Mucosa of stomach (tissue), 1 donor: ENCODE data around the gene RBM20.

Source experiments
- H3K27me3 ChIP-seq: one replicate; pipeline ENCODE4 v1.7.0; 2013; ENCODE audit warnings: mild to moderate bottlenecking, low read length; ENCODE audit not compliant: control insufficient read depth, insufficient read depth
- H3K36me3 ChIP-seq: one replicate; pipeline ENCODE4 v1.7.0; 2013; ENCODE audit warnings: low read length; ENCODE audit not compliant: control insufficient read depth, insufficient read depth
- H3K4me1 ChIP-seq: one replicate; pipeline ENCODE4 v1.7.0; 2013; ENCODE audit warnings: mild to moderate bottlenecking, low read length; ENCODE audit not compliant: control insufficient read depth, insufficient read depth
- H3K4me3 ChIP-seq: one replicate; pipeline ENCODE4 v1.7.0; 2013; ENCODE audit warnings: low read length
- H3K9ac ChIP-seq: one replicate; pipeline ENCODE4 v1.7.0; 2013; ENCODE audit warnings: mild to moderate bottlenecking, low read length, moderate library complexity
- H3K9me3 ChIP-seq: one replicate; pipeline ENCODE4 v1.7.0; 2013; ENCODE audit warnings: mild to moderate bottlenecking, low read length, moderate library complexity; ENCODE audit not compliant: control insufficient read depth
- donor health status: Pancreatic carcinoma.

Gene RBM20

DNA sequence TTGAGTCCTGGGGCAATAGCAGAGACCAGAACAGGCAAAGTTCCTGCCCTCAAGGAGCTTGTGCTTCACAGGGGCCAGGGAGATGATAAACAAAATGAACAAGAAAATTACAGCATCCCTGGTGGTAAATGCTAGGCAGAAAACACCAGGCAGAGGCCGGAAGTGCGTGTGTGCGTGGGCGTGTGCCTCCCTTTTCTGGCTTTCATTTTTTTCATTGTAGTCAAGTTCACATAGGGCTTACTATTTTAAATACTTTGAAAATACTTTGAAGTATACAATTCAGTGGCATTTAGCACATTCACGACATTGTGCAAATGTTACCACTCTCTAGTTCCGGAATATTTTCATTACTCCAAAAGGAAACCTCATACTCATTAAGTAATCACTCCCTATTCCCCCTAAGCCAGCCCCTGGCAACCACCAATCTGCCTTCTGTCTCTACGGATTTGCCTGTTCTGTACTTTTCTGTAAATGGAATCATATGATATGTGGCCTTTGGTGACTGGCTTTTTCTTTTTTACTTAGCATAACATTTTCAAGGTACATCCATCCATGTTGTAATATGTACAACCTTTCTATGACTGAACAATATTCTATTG lies 139.5 kb downstream of the RBM20 start:
- H3K9ac ChIP-seq = no peak overlapping the region
- no peaks in the 10 kb centered on the region for H3K4me1 ChIP-seq
- no peaks in the 10 kb centered on the region for H3K9me3 ChIP-seq
- H3K4me3 ChIP-seq = no peak overlapping the region
- no peaks in the 10 kb centered on the region for H3K36me3 ChIP-seq
- no peaks in the 10 kb centered on the region for H3K27me3 ChIP-seq

- H3K4me3 ChIP-seq = no peak overlapping the region
- no peaks in the 10 kb centered on the region for H3K9me3 ChIP-seq
- H3K9ac ChIP-seq = no peak overlapping the region
- H3K27me3 ChIP-seq = no peaks in the 10 kb centered on the region
- no peaks in the 10 kb centered on the region for H3K36me3 ChIP-seq
- H3K4me1 ChIP-seq = peaks cover 3% of the 10 kb centered on the region
Measured at GRCh38 chr10:110784198-110784597, 140.1 kb downstream of the RBM20 start.

DNA sequence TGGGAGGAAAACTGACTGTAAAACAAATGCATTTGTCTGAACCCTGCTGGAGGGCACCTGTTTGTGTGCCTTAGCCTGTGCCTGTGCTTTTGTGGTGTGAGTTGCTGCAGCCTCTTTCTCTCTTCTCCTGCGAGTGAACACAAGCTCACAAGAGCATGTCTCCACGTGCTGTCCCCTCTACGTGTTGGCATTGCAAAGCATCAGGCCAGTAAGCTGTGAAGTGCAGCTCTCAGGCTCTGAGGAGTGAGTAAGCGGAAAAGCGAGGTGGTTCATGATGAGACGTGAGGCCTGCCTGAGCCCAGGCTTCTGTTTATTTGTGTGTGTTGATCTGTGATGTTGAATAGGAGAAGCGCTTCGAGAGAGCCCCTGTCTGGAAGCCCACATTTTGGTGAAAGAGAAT lies 142.0 kb downstream of the RBM20 start:
- Histone ChIP-seq H3K36me3 (no peaks in the 10 kb centered on the region), H3K27me3 (no peaks in the 10 kb centered on the region), H3K9me3 (no peaks in the 10 kb centered on the region), H3K4me3 (no peak overlapping the region), H3K4me1 (peaks cover 15% of the 10 kb centered on the region), H3K9ac (no peak overlapping the region)

GRCh38 chr10:110788620-110789385 lies 144.7 kb downstream of the RBM20 start:
- Histone ChIP-seq H3K36me3 (no peaks in the 10 kb centered on the region), H3K4me3 (no peak overlapping the region), H3K4me1 (peaks cover 20% of the 10 kb centered on the region), H3K9me3 (no peaks in the 10 kb centered on the region), H3K27me3 (no peaks in the 10 kb centered on the region), H3K9ac (no peak overlapping the region)

GRCh38 chr10:110789604-110790433 lies 145.7 kb downstream of the RBM20 start:
- no peaks in the 10 kb centered on the region for H3K9me3 ChIP-seq
- no peak overlapping the region for H3K4me3 ChIP-seq
- H3K9ac ChIP-seq = no peak overlapping the region
- H3K36me3 ChIP-seq = no peaks in the 10 kb centered on the region
- peaks cover 20% of the 10 kb centered on the region for H3K4me1 ChIP-seq
- H3K27me3 ChIP-seq = no peaks in the 10 kb centered on the region

DNA sequence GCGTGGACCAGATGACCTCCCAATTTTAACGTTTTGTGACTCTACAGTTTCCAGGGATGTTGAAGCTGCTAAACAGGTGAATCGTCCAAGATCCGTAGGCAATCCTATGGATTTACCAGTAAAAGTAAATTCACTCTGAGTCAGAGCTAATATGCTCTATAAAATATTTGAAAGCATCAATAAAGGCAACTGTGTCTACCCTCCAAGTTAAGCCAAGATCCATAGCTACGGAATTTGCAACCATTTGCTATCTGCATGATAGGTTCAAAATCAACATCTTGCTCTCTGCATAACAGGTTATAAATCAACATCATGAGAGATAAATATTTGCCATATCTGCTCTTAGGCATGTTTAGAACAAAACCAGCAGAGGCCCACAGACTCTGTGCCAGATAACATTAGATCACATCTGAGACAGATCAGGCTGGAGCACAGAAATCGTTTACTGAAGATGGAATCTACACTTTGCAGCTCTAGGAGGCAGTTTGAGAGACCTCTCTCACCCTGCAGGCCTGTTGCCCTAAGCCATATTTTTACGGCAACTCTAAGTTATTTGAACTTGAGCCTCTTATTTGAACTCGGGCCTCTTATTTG lies 146.9 kb downstream of the RBM20 start:
- peaks cover 20% of the 10 kb centered on the region for H3K4me1 ChIP-seq
- H3K9me3 ChIP-seq = no peaks in the 10 kb centered on the region
- no peak overlapping the region for H3K9ac ChIP-seq
- no peaks in the 10 kb centered on the region for H3K36me3 ChIP-seq
- H3K4me3 ChIP-seq = no peak overlapping the region
- no peaks in the 10 kb centered on the region for H3K27me3 ChIP-seq

- Histone ChIP-seq H3K9me3 (no peaks in the 10 kb centered on the region), H3K4me3 (no peak overlapping the region), H3K4me1 (peaks cover 20% of the 10 kb centered on the region), H3K27me3 (no peaks in the 10 kb centered on the region), H3K9ac (no peak overlapping the region), H3K36me3 (no peaks in the 10 kb centered on the region)
Measured at GRCh38 chr10:110791541-110792073, 147.5 kb downstream of the RBM20 start.

GRCh38 chr10:110792476-110793125 lies 148.5 kb downstream of the RBM20 start:
- no peak overlapping the region for H3K9ac ChIP-seq
- no peak overlapping the region for H3K4me3 ChIP-seq

GRCh38 chr10:110793128-110793812 lies 149.1 kb downstream of the RBM20 start:
- H3K4me1 ChIP-seq = peaks cover 20% of the 10 kb centered on the region
- H3K9ac ChIP-seq = no peak overlapping the region
- H3K4me3 ChIP-seq = no peak overlapping the region
- no peaks in the 10 kb centered on the region for H3K9me3 ChIP-seq
- no peaks in the 10 kb centered on the region for H3K27me3 ChIP-seq
- no peaks in the 10 kb centered on the region for H3K36me3 ChIP-seq

More at GRCh38 chr10:110792476-110793125, 148.5 kb downstream of the RBM20 start:
- H3K4me1 ChIP-seq = peaks cover 20% of the 10 kb centered on the region
- H3K36me3 ChIP-seq = no peaks in the 10 kb centered on the region
- H3K9me3 ChIP-seq = no peaks in the 10 kb centered on the region
- no peaks in the 10 kb centered on the region for H3K27me3 ChIP-seq

GRCh38 chr10:110793886-110794285 lies 149.8 kb downstream of the RBM20 start:
- H3K36me3 ChIP-seq = no peaks in the 10 kb centered on the region
- H3K27me3 ChIP-seq = no peaks in the 10 kb centered on the region
- H3K4me3 ChIP-seq = no peak overlapping the region
- peaks cover 18% of the 10 kb centered on the region for H3K4me1 ChIP-seq
- no peaks in the 10 kb centered on the region for H3K9me3 ChIP-seq
- no peak overlapping the region for H3K9ac ChIP-seq

DNA sequence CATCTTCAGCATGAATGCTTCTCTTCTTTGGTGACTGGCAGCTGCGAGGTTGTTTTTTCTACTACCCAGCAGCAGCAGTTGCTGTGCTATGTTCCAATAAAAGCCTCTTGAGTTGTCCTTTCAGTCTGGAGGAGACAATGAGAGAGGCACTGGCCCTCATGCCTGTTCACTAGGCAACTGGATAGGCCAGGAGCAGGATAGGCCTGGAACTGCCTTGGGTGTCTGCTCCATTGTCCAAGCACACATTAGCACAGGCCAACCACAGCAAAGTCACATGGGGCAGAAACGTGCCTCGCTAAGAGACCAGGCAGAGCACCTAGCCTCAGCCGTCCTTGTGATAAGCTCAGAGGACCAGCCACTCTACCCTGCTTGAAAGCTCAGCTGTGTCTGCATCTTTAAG lies 150.7 kb downstream of the RBM20 start:
- no peak overlapping the region for H3K4me3 ChIP-seq

More for the DNA sequence above, 150.7 kb downstream of the RBM20 start:
- H3K4me1 ChIP-seq = peaks cover 14% of the 10 kb centered on the region
- no peaks in the 10 kb centered on the region for H3K36me3 ChIP-seq
- no peaks in the 10 kb centered on the region for H3K9me3 ChIP-seq
- no peak overlapping the region for H3K9ac ChIP-seq
- H3K27me3 ChIP-seq = no peaks in the 10 kb centered on the region
